Bone marrow (tissue), 2 donors: Measurements from ENCODE around the gene LRRC1.

Source experiments
- DNase-seq, 2 donors: peaks; one replicate each; lab custom pipeline; 2025; lab: John Stamatoyannopoulos, UW

LRRC1 gene

DNA sequence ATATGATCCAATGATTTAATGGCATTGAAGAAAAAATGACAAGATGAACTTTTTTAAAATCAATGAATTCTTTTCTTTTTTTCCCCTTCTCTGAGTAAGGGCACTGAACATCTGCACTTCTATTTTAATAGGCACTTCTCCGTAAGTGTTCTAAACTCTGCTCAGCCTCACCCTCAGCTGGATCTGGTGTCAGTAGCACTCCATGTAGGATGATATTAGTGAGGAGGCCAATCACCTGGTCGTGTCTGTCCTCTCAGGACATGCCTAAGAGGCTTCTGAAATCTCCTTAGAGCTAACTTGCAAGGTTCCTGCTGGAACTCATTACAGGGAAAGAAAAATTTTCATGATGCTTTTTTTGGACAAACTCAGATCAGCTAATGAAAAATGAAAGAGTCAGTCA, 167.8 kb downstream of the LRRC1 start:
- DNase-seq = no peak

DNA sequence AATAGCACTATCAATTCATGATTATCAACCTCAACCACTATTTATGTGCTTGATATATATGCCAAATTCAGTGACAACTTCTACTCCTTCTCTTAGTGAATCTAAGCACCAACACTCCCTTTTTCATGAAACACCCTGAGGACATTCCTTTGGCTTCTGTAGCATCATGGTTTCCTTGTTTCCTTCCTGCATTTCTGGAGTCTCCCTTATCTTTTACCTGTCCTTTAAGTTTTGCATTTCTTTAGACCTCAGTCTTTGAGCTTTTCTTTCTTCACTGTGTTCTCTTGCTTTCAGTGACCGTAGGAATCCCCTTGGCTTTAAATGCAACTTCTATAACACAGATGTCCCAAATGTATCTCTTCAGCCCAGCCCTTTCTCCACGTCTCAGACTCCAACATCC, 172.6 kb downstream of the LRRC1 start:
- DNase-seq = no peak
